Epithelial cell of proximal tubule (primary cell): ENCODE measurements around the gene ZNF385B. TPM values are rescaled to one million over a fixed set of nuclear protein-coding genes. Genes with fewer than 3 reads are reported as not detected.

Experiments used
- DNase-seq: peaks from one replicate; pipeline ENCODE4 v3.0.0-alpha.2; 2011; ENCODE audit warnings: low read depth
- H3K4me3 ChIP-seq: 2 replicates; pipeline ENCODE4 v1.5.1; 2011; ENCODE audit warnings: low read depth, mild to moderate bottlenecking, low read length
- CTCF ChIP-seq: conservative IDR thresholded peaks from 2 replicates; pipeline ENCODE4 v1.5.1; 2012; ENCODE audit warnings: low read depth, mild to moderate bottlenecking, low read length
- total RNA-seq: library from RNA; depleted of rRNA; stranded (reverse); fragments of >200 nt; gene quantifications from 2 replicates; pipeline ENCODE4 v1.2.3, GENCODE V29; 2015

ZNF385B gene
- total RNA-seq, 1 donor from 2014 or later = 0.69 TPM

DNA sequence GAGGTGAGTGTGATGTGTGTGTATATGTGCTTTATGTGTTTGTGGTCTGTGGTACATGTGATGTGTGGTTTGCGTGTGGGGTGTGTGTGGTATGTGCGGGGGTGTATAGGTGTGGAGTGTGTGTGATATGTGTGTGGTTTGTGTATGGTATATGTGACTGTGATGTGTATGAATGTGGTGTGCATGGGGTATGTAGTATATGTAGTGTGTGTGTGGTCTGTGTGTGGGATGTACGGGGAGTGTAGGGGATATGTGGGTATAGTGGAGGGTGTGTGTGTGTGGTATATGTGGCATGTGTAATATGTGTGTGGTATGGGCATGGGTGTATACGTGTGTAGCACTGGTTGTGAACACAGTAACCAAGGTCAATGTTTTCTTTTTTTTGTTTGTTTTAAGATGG, 87.4 kb downstream of the ZNF385B start:
- H3K4me3 ChIP-seq = no peak overlapping the region
- TF ChIP-seq CTCF = no peak
- DNase-seq = no peak

DNA sequence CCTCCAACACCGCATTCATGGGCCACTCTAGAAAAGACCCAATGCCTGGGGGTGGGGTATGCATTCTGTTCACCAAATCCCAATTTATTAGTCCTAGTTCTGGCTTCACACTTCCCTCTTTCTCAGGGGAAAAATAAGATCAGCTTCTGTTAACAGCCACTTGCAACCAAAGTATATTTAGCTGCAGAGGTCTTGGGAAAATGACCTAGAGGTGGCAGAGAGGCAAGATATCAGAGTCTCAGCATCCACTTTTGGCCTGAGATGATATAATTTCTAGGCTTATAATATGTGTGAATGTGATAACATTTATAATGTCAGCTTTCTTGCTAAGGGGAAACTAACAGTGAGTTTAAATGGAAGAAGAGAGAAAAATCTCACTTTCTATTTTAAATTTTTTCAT, 89.1 kb downstream of the ZNF385B start:
- no peak overlapping the region for H3K4me3 ChIP-seq
- TF ChIP-seq CTCF = no peak
- DNase-seq = no peak

DNA sequence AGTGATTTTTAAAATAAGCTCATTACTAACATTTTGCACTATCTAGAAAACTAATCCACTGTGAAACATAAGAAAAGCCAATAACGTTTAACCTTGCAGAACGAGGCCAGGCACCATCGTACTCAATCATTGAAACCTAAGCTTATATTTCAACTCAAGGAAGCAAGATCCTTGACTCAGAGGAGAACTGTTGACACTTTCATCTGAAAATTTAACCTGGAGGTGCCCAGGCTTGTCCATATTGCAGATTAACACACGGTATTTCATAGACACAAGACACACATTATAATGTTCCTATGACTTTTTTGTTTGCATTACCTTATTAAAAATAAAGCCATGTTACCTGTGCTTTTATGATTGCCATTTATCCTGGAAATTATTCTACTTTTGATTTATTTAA, 89.6 kb downstream of the ZNF385B start:
- DNase-seq = no peak
- no peak overlapping the region for H3K4me3 ChIP-seq
- no peak for TF ChIP-seq CTCF

DNA sequence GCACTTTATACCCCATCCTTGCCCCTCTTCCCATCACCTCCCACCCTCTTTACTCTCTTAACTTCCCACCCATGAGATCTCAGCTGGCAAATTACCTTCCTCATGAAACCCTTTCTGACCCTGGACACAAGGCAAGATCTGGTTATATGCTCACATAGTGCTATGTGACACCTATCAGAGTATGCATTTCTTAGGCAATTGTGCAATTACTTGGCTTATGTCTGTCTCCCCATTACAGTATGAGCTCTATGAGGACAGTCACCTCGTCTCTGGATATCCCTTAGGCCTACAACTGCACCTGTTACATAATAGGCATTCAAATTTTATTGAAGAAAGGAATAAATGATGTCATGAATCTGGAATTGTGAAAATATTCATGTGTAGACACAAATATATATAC, 91.4 kb downstream of the ZNF385B start:
- DNase-seq = no peak
- no peak for TF ChIP-seq CTCF

DNA sequence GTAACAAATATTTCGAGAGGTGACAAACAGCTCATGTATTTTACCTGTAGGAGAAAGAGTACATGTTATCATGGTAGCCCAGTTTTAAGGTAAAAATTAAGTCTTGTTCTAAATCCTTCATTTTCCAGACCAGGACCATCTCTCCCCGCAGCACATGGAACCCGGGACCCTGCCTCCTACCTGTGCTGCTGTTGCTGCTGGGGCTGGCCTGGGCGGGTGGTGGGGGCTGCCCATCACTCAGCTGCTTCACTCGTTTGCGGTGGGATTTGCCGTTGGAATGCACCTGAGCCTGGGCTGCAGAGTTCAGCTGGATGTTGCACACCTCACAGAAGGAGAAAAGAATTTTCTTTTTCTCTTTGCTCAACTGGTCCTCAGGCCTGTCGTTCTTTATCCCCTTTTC, 92.1 kb downstream of the ZNF385B start:
- DNase-seq = no peak
- TF ChIP-seq CTCF = no peak
- no peak overlapping the region for H3K4me3 ChIP-seq

More for the DNA sequence above, 91.4 kb downstream of the ZNF385B start:
- no peak overlapping the region for H3K4me3 ChIP-seq

GRCh38 chr2:179768765-179769164, 92.6 kb downstream of the ZNF385B start:
- no peak overlapping the region for H3K4me3 ChIP-seq
- TF ChIP-seq CTCF = no peak
- DNase-seq = no peak

- TF ChIP-seq CTCF = no peak
- no peak overlapping the region for H3K4me3 ChIP-seq
- no peak for DNase-seq
Measured at GRCh38 chr2:179765666-179766065, 95.7 kb downstream of the ZNF385B start.
